ENCODE measurements around the gene SMCO1. TPM values are rescaled to one million over a fixed set of nuclear protein-coding genes. Genes with fewer than 3 reads are reported as not detected.
A peak's percentile ranks its signal among the peaks of the same experiment; 100 is the strongest.

SMCO1 gene
- total and polyA plus RNA-seq, 9 donors = not detected

- WGBS, 3 donors = 77 to 85% (median 79%) methylated on average over 5 of the region's 5 CpGs
- H3K27ac ChIP-seq = no peak overlapping the region
- TF ChIP-seq, protein P1, sequence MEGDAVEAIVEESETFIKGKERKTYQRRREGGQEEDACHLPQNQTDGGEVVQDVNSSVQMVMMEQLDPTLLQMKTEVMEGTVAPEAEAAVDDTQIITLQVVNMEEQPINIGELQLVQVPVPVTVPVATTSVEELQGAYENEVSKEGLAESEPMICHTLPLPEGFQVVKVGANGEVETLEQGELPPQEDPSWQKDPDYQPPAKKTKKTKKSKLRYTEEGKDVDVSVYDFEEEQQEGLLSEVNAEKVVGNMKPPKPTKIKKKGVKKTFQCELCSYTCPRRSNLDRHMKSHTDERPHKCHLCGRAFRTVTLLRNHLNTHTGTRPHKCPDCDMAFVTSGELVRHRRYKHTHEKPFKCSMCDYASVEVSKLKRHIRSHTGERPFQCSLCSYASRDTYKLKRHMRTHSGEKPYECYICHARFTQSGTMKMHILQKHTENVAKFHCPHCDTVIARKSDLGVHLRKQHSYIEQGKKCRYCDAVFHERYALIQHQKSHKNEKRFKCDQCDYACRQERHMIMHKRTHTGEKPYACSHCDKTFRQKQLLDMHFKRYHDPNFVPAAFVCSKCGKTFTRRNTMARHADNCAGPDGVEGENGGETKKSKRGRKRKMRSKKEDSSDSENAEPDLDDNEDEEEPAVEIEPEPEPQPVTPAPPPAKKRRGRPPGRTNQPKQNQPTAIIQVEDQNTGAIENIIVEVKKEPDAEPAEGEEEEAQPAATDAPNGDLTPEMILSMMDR (IDR thresholded peaks at IDR 0.05) = no peak
- no peak for TF ChIP-seq POLR2A (IDR thresholded peaks at IDR 0.05)
- TF ChIP-seq EP300 (IDR thresholded peaks at IDR 0.05) = no peak
- no peak for DNase-seq
- no peaks in the 10 kb centered on the region for H3K36me3 ChIP-seq
- no peaks in the 10 kb centered on the region for H3K4me1 ChIP-seq (ENCODE audit: insufficient read depth)
- intact Hi-C loops (cut with DNase I) = no loop called here
- H3K27me3 ChIP-seq = no peaks in the 10 kb centered on the region
- peaks cover 9 to 13% of the 10 kb centered on the region in 2 donors for H3K9me3 ChIP-seq
- H3K4me3 ChIP-seq = no peak overlapping the region
Measured at GRCh38 chr3:196519718-196520082, 4.6 kb upstream of the SMCO1 start.

GRCh38 chr3:196518966-196519717 is 4.0 kb upstream of the SMCO1 start:
- Histone ChIP-seq H3K4me3 (no peak overlapping the region), H3K9me3 (peaks cover 9 to 13% of the 10 kb centered on the region in 2 donors), H3K27me3 (no peaks in the 10 kb centered on the region), H3K36me3 (no peaks in the 10 kb centered on the region), H3K27ac (no peak overlapping the region), H3K4me1 (ENCODE audit: insufficient read depth) (no peaks in the 10 kb centered on the region)
- WGBS, 3 donors = 39 to 54% (median 47%) methylated on average over 12 of the region's 12 CpGs
- DNase-seq = peak in 2 of 5 donors; percentile 25
- no peak for TF ChIP-seq EP300 (IDR thresholded peaks at IDR 0.05)
- TF ChIP-seq, protein P1 (IDR thresholded peaks at IDR 0.05) = no peak
- no peak for TF ChIP-seq POLR2A (IDR thresholded peaks at IDR 0.05)
- intact Hi-C loops (cut with DNase I) = no loop called here

GRCh38 chr3:196517919-196518318 is 2.8 kb upstream of the SMCO1 start:
- no peak for DNase-seq
- 79 to 91% (median 82%) methylated on average over 2 of the region's 2 CpGs for WGBS, 3 donors
- H3K36me3 ChIP-seq = no peaks in the 10 kb centered on the region
- intact Hi-C loops (cut with DNase I) = no loop called here
- H3K4me1 ChIP-seq (ENCODE audit: insufficient read depth) = no peaks in the 10 kb centered on the region
- TF ChIP-seq POLR2A (IDR thresholded peaks at IDR 0.05) (no peak), EP300 (IDR thresholded peaks at IDR 0.05) (no peak)
- TF ChIP-seq, protein P1 (IDR thresholded peaks at IDR 0.05) = no peak
- H3K27me3 ChIP-seq = no peaks in the 10 kb centered on the region
- H3K4me3 ChIP-seq = no peak overlapping the region
- peaks cover 9 to 13% of the 10 kb centered on the region in 2 donors for H3K9me3 ChIP-seq
- no peak overlapping the region for H3K27ac ChIP-seq

GRCh38 chr3:196517162-196517800 is 2.1 kb upstream of the SMCO1 start:
- no peaks in the 10 kb centered on the region for H3K27me3 ChIP-seq
- no peak overlapping the region for H3K4me3 ChIP-seq
- WGBS, 3 donors = 85 to 89% (median 85%) methylated on average over 2 of the region's 2 CpGs
- no peak for TF ChIP-seq POLR2A (IDR thresholded peaks at IDR 0.05)
- TF ChIP-seq, protein P1 (IDR thresholded peaks at IDR 0.05) = no peak
- TF ChIP-seq EP300 (IDR thresholded peaks at IDR 0.05) = no peak
- intact Hi-C loops (cut with DNase I) = no loop called here
- H3K4me1 ChIP-seq (ENCODE audit: insufficient read depth) = no peaks in the 10 kb centered on the region
- H3K36me3 ChIP-seq = no peaks in the 10 kb centered on the region
- no peak for DNase-seq
- peaks cover 9 to 13% of the 10 kb centered on the region in 2 donors for H3K9me3 ChIP-seq
- H3K27ac ChIP-seq = no peak overlapping the region

Measured in ovary (tissue), 9 donors.